HEK293 (cell line): ENCODE results near the gene TEAD1.

Experiments
- CTCF ChIA-PET: fragments of 350-600 bp; formaldehyde crosslinking; extraction: SDS; loops from one replicate; lab custom pipeline; 2021; ENCODE audit warnings: antibody characterized with exemption; lab: Yijun Ruan, JAX
- POLR2A ChIA-PET: fragments of 300-600 bp; formaldehyde crosslinking; extraction: SDS; loops from one replicate; lab custom pipeline; 2020; ENCODE audit warnings: antibody characterized with exemption, inconsistent platforms; lab: Yijun Ruan, JAX
- H3K27ac ChIP-seq: fragments of 200-500 bp; sonication (Bioruptor generic); 2 replicates; pipeline ENCODE4 v1.5.1; 2014; ENCODE audit warnings: low read depth, low read length, control low read depth, inconsistent platforms; ENCODE audit errors: extremely low read depth
- H3K36me3 ChIP-seq, 2 experiments: fragments of 200-500 bp in 1 of 2; sonication (Bioruptor generic) in 1 of 2; 1 replicate in 1 of 2; 2 replicates in 1 of 2; pipeline ENCODE4 v1.5.1; 2014 to 2017; ENCODE audit warnings: inconsistent platforms in 2 of 2, low read length in 2 of 2; ENCODE audit not compliant: control insufficient read depth in 2 of 2, insufficient read depth in 1 of 2
- H3K4me1 ChIP-seq: fragments of 200-500 bp; sonication (Bioruptor generic); 2 replicates; pipeline ENCODE4 v1.5.1; 2014; ENCODE audit warnings: mild to moderate bottlenecking, low read length, inconsistent platforms; ENCODE audit not compliant: control insufficient read depth, insufficient read depth
- H3K4me3 ChIP-seq: 2 replicates; pipeline ENCODE4 v1.5.1; 2011; ENCODE audit warnings: low read depth, mild to moderate bottlenecking, control low read depth, low read length, moderate library complexity
- H3K9me3 ChIP-seq: fragments of 200-500 bp; sonication (Bioruptor generic); 2 replicates; pipeline ENCODE4 v1.5.1; 2014; ENCODE audit warnings: low read depth, low read length, inconsistent platforms; ENCODE audit not compliant: control insufficient read depth, insufficient read depth
- KLF16 ChIP-seq: fragments of 450-650 bp; formaldehyde crosslinking; IDR thresholded peaks from 2 replicates; pipeline ENCODE4 v1.5.1; 2017; ENCODE audit warnings: missing biosample characterization, missing genetic modification characterization
- SP3 ChIP-seq: fragments of 450-650 bp; formaldehyde crosslinking; IDR thresholded peaks from 2 replicates; pipeline ENCODE4 v1.5.1; 2016; ENCODE audit warnings: missing biosample characterization, missing genetic modification characterization
- ZNF10 ChIP-seq: fragments of 450-650 bp; formaldehyde crosslinking; IDR thresholded peaks from 2 replicates; pipeline ENCODE4 v1.5.1; 2017; ENCODE audit warnings: missing biosample characterization, missing genetic modification characterization
- ZNF175 ChIP-seq: fragments of 450-650 bp; formaldehyde crosslinking; IDR thresholded peaks from 2 replicates; pipeline ENCODE4 v1.5.1; 2016; ENCODE audit warnings: missing biosample characterization, missing genetic modification characterization
- ZNF223 ChIP-seq: fragments of 450-650 bp; formaldehyde crosslinking; IDR thresholded peaks from 2 replicates; pipeline ENCODE4 v1.5.1; 2016; ENCODE audit warnings: missing biosample characterization, missing genetic modification characterization
- ZNF335 ChIP-seq: fragments of 450-650 bp; formaldehyde crosslinking; conservative IDR thresholded peaks from 2 replicates; pipeline ENCODE4 v1.5.1; 2016; ENCODE audit warnings: missing biosample characterization, missing genetic modification characterization
- ZNF629 ChIP-seq: fragments of 450-650 bp; formaldehyde crosslinking; IDR thresholded peaks from 2 replicates; pipeline ENCODE4 v1.5.1; 2017; ENCODE audit warnings: missing biosample characterization, missing genetic modification characterization
- ZNF654 ChIP-seq: fragments of 450-650 bp; formaldehyde crosslinking; IDR thresholded peaks from 2 replicates; pipeline ENCODE4 v1.5.1; 2016; ENCODE audit warnings: low read depth, missing biosample characterization, missing genetic modification characterization
- ZNF660 ChIP-seq: fragments of 450-650 bp; IDR thresholded peaks from 2 replicates; pipeline ENCODE4 v1.5.1; 2018; ENCODE audit warnings: missing biosample characterization, mild to moderate bottlenecking, missing genetic modification characterization
- ZSCAN30 ChIP-seq: fragments of 450-650 bp; IDR thresholded peaks from 2 replicates; pipeline ENCODE4 v1.5.1; 2018; ENCODE audit warnings: missing biosample characterization, mild to moderate bottlenecking, missing genetic modification characterization, moderate library complexity
- TF ChIP-seq, protein P1 (sequence below): fragments of 450-650 bp; formaldehyde crosslinking; IDR thresholded peaks from 2 replicates; pipeline ENCODE4 v1.5.1; 2017; ENCODE audit warnings: missing biosample characterization, missing genetic modification characterization
- TF ChIP-seq, protein P2 (sequence below): fragments of 450-650 bp; formaldehyde crosslinking; IDR thresholded peaks from 2 replicates; pipeline ENCODE4 v1.5.1; 2016; ENCODE audit warnings: missing biosample characterization, missing genetic modification characterization, low read depth
- TF ChIP-seq, protein P3 (sequence below): fragments of 450-650 bp; IDR thresholded peaks from 2 replicates; pipeline ENCODE4 v1.5.1; 2018; ENCODE audit warnings: missing biosample characterization, missing genetic modification characterization
- TF ChIP-seq, protein P4 (sequence below): fragments of 450-650 bp; formaldehyde crosslinking; IDR thresholded peaks from 2 replicates; pipeline ENCODE4 v1.5.1; 2017; ENCODE audit warnings: missing biosample characterization, mild to moderate bottlenecking, missing genetic modification characterization, moderate library complexity
- TF ChIP-seq, protein P5 (sequence below): fragments of 450-650 bp; formaldehyde crosslinking; IDR thresholded peaks from 2 replicates; pipeline ENCODE4 v1.5.1; 2016; ENCODE audit warnings: missing biosample characterization, missing genetic modification characterization
- TF ChIP-seq, protein P6 (sequence below): fragments of 450-650 bp; formaldehyde crosslinking; optimal IDR thresholded peaks from 2 replicates; pipeline ENCODE3; 2016; ENCODE audit warnings: missing biosample characterization, mild to moderate bottlenecking, missing genetic modification characterization
- TF ChIP-seq, protein P7 (sequence below): fragments of 450-650 bp; formaldehyde crosslinking; IDR thresholded peaks from 2 replicates; pipeline ENCODE4 v1.5.1; 2016; ENCODE audit warnings: missing biosample characterization, missing genetic modification characterization

The TEAD1 gene

DNA sequence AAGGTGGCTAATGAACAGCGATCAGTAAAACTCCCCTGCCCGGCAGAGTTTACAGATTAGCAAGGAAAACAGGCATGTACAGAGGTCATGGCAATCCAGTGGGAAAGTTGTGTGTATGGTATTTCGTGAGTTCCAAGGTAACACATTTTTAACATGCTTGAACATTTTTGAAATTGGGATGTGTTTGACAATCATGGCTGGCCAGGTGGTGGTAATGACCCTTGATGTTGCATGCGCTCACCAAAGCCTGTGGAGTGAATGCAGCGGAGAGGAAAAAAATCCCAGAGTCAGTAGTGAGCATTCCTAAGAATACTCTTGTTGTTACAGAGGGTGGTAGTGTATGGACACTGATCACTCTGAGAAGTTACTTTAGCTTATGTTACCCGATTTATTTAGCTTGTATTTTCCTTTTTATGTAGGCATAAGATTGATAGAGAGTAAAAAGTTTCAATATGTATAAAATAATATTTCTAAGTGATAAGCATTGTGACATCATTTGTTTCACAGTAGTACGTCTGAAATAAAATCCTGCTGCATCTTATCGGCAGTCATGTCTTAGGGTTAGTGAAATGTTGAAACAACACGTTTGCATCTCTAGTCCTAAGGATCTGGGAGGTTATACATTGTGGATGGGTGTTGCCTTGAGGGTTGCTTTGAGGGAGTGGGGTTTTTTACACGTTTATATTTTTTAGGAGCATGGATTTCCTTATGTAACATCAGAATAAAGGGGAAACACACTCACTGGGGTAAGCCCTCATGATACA, 8.7 kb downstream of the TEAD1 start:
- Histone ChIP-seq H3K4me1 (peaks cover 7% of the 10 kb centered on the region; the same call in 1 of the 2 replicates), H3K36me3 (no peaks in the 10 kb centered on the region), H3K4me3 (no peak overlapping the region), H3K27ac (no peak overlapping the region), H3K9me3 (no peaks in the 10 kb centered on the region)
- POLR2A ChIA-PET, result no interaction called here
- CTCF ChIA-PET, result interaction anchor here (0.6 kb wide), 1 partner anchor 153 kb away, joined by 4 read pairs; no protein-coding TSS in a partner anchor
- TF ChIP-seq ZSCAN30 (no peak), ZNF175 (no peak), ZNF660 (tag by site-specific recombination) (no peak), SP3 (no peak), ZNF335 (no peak), ZNF10 (no peak), ZNF629 (tag by site-specific recombination) (no peak), KLF16 (tag by site-specific recombination) (no peak), ZNF654 (tag by site-specific recombination) (no peak), ZNF223 (no peak)
- TF ChIP-seq, protein P1, sequence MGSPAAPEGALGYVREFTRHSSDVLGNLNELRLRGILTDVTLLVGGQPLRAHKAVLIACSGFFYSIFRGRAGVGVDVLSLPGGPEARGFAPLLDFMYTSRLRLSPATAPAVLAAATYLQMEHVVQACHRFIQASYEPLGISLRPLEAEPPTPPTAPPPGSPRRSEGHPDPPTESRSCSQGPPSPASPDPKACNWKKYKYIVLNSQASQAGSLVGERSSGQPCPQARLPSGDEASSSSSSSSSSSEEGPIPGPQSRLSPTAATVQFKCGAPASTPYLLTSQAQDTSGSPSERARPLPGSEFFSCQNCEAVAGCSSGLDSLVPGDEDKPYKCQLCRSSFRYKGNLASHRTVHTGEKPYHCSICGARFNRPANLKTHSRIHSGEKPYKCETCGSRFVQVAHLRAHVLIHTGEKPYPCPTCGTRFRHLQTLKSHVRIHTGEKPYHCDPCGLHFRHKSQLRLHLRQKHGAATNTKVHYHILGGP (tag by site-specific recombination), result no peak
- TF ChIP-seq, protein P2, sequence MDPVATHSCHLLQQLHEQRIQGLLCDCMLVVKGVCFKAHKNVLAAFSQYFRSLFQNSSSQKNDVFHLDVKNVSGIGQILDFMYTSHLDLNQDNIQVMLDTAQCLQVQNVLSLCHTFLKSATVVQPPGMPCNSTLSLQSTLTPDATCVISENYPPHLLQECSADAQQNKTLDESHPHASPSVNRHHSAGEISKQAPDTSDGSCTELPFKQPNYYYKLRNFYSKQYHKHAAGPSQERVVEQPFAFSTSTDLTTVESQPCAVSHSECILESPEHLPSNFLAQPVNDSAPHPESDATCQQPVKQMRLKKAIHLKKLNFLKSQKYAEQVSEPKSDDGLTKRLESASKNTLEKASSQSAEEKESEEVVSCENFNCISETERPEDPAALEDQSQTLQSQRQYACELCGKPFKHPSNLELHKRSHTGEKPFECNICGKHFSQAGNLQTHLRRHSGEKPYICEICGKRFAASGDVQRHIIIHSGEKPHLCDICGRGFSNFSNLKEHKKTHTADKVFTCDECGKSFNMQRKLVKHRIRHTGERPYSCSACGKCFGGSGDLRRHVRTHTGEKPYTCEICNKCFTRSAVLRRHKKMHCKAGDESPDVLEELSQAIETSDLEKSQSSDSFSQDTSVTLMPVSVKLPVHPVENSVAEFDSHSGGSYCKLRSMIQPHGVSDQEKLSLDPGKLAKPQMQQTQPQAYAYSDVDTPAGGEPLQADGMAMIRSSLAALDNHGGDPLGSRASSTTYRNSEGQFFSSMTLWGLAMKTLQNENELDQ (tag by site-specific recombination), result no peak
- TF ChIP-seq, protein P3, sequence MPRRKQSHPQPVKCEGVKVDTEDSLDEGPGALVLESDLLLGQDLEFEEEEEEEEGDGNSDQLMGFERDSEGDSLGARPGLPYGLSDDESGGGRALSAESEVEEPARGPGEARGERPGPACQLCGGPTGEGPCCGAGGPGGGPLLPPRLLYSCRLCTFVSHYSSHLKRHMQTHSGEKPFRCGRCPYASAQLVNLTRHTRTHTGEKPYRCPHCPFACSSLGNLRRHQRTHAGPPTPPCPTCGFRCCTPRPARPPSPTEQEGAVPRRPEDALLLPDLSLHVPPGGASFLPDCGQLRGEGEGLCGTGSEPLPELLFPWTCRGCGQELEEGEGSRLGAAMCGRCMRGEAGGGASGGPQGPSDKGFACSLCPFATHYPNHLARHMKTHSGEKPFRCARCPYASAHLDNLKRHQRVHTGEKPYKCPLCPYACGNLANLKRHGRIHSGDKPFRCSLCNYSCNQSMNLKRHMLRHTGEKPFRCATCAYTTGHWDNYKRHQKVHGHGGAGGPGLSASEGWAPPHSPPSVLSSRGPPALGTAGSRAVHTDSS (tag by site-specific recombination), result no peak
- TF ChIP-seq, protein P4, sequence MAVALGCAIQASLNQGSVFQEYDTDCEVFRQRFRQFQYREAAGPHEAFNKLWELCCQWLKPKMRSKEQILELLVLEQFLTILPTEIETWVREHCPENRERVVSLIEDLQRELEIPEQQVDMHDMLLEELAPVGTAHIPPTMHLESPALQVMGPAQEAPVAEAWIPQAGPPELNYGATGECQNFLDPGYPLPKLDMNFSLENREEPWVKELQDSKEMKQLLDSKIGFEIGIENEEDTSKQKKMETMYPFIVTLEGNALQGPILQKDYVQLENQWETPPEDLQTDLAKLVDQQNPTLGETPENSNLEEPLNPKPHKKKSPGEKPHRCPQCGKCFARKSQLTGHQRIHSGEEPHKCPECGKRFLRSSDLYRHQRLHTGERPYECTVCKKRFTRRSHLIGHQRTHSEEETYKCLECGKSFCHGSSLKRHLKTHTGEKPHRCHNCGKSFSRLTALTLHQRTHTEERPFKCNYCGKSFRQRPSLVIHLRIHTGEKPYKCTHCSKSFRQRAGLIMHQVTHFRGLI (tag by site-specific recombination), result no peak
- TF ChIP-seq, protein P5, sequence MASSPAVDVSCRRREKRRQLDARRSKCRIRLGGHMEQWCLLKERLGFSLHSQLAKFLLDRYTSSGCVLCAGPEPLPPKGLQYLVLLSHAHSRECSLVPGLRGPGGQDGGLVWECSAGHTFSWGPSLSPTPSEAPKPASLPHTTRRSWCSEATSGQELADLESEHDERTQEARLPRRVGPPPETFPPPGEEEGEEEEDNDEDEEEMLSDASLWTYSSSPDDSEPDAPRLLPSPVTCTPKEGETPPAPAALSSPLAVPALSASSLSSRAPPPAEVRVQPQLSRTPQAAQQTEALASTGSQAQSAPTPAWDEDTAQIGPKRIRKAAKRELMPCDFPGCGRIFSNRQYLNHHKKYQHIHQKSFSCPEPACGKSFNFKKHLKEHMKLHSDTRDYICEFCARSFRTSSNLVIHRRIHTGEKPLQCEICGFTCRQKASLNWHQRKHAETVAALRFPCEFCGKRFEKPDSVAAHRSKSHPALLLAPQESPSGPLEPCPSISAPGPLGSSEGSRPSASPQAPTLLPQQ, result no peak
- TF ChIP-seq, protein P6, sequence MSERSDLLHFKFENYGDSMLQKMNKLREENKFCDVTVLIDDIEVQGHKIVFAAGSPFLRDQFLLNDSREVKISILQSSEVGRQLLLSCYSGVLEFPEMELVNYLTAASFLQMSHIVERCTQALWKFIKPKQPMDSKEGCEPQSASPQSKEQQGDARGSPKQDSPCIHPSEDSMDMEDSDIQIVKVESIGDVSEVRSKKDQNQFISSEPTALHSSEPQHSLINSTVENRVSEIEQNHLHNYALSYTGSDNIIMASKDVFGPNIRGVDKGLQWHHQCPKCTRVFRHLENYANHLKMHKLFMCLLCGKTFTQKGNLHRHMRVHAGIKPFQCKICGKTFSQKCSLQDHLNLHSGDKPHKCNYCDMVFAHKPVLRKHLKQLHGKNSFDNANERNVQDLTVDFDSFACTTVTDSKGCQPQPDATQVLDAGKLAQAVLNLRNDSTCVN (tag by site-specific recombination), result no peak
- TF ChIP-seq, protein P7, sequence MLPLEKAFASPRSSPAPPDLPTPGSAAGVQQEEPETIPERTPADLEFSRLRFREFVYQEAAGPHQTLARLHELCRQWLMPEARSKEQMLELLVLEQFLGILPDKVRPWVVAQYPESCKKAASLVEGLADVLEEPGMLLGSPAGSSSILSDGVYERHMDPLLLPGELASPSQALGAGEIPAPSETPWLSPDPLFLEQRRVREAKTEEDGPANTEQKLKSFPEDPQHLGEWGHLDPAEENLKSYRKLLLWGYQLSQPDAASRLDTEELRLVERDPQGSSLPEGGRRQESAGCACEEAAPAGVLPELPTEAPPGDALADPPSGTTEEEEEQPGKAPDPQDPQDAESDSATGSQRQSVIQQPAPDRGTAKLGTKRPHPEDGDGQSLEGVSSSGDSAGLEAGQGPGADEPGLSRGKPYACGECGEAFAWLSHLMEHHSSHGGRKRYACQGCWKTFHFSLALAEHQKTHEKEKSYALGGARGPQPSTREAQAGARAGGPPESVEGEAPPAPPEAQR (tag by site-specific recombination), result no peak
